Fibroblast of villous mesenchyme (primary cell): Measurements from ENCODE around the gene TBCCD1. TPM values are rescaled to one million over a fixed set of nuclear protein-coding genes. Genes with fewer than 3 reads are reported as not detected.

Experiments used
- DNase-seq: peaks from one replicate; pipeline ENCODE4 v3.0.0-alpha.2; 2010; ENCODE audit warnings: low read depth
- H3K4me3 ChIP-seq: 2 replicates; pipeline ENCODE4 v1.5.1; 2011; ENCODE audit warnings: low read depth, mild to moderate bottlenecking, low read length
- CTCF ChIP-seq: IDR thresholded peaks from 2 replicates; pipeline ENCODE4 v1.5.1; 2012; ENCODE audit warnings: low read depth, mild to moderate bottlenecking, low read length; ENCODE audit not compliant: insufficient read depth
- total RNA-seq: library from RNA; depleted of rRNA; stranded (reverse); fragments of >200 nt; gene quantifications from 2 replicates; pipeline ENCODE4 v1.2.3, GENCODE V29; 2012

TBCCD1 gene
- total RNA-seq, 1 donor, result 25.9 TPM

- DNase-seq, result no peak
- TF ChIP-seq CTCF, result no peak
- H3K4me3 ChIP-seq, result no peak overlapping the region
These were observed 37.7 kb downstream of the TBCCD1 start for GRCh38 chr3:186529201-186529999.

- DNase-seq, result no peak
- H3K4me3 ChIP-seq, result no peak overlapping the region
- TF ChIP-seq CTCF, result no peak
These were observed 40.9 kb downstream of the TBCCD1 start for GRCh38 chr3:186526256-186526606.

GRCh38 chr3:186525369-186526255 lies 41.5 kb downstream of the TBCCD1 start:
- TF ChIP-seq CTCF, result no peak
- H3K4me3 ChIP-seq, result no peak overlapping the region
- no peak for DNase-seq

GRCh38 chr3:186524616-186525015 lies 42.5 kb downstream of the TBCCD1 start:
- no peak overlapping the region for H3K4me3 ChIP-seq
- no peak for TF ChIP-seq CTCF
- DNase-seq, result no peak

GRCh38 chr3:186523434-186523833 lies 43.7 kb downstream of the TBCCD1 start:
- no peak for DNase-seq
- H3K4me3 ChIP-seq, result no peak overlapping the region
- TF ChIP-seq CTCF, result no peak

GRCh38 chr3:186523022-186523421 lies 44.1 kb downstream of the TBCCD1 start:
- no peak overlapping the region for H3K4me3 ChIP-seq
- DNase-seq, result no peak
- TF ChIP-seq CTCF, result no peak
